RKO (cell line): ENCODE results near the gene MRFAP1L1.

Source experiments
- DNase-seq: peaks from one replicate; pipeline ENCODE4 v3.0.0-alpha.2; 2016; ENCODE audit warnings: low spot score

Gene MRFAP1L1

GRCh38 chr4:6716018-6716911 is 6.6 kb upstream of the MRFAP1L1 start, which contains the start of gene BLOC1S4:
Gene BLOC1S4 (plus strand): TSS chr4:6716174. CDS start chr4:6716210, 36 bp downstream.
- peak; percentile 91 for DNase-seq

GRCh38 chr4:6715704-6716017 is 6.0 kb upstream of the MRFAP1L1 start:
- DNase-seq, result no peak

- DNase-seq, result no peak
Measured at GRCh38 chr4:6714954-6715353, 5.3 kb upstream of the MRFAP1L1 start.

GRCh38 chr4:6710996-6711395 is 1.3 kb upstream of the MRFAP1L1 start:
- no peak for DNase-seq

- DNase-seq, result no peak
Measured at GRCh38 chr4:6710282-6710681, 617 bp upstream of the MRFAP1L1 start.

- DNase-seq, result no peak
Measured at GRCh38 chr4:6706173-6706572, 3.5 kb downstream of the MRFAP1L1 start.

- DNase-seq, result no peak
Measured at GRCh38 chr4:6705646-6706045, 4.0 kb downstream of the MRFAP1L1 start.

GRCh38 chr4:6703786-6704185 is 5.9 kb downstream of the MRFAP1L1 start:
- no peak for DNase-seq

- DNase-seq, result no peak
Measured at GRCh38 chr4:6702761-6703160, 6.9 kb downstream of the MRFAP1L1 start.

- DNase-seq, result no peak
Measured at GRCh38 chr4:6701371-6701770, 8.3 kb downstream of the MRFAP1L1 start.

GRCh38 chr4:6699903-6700302 is 9.8 kb downstream of the MRFAP1L1 start:
- DNase-seq, result no peak

- no peak for DNase-seq
Measured at GRCh38 chr4:6699388-6699787, 10.3 kb downstream of the MRFAP1L1 start.

GRCh38 chr4:6697131-6697530 is 12.5 kb downstream of the MRFAP1L1 start:
- no peak for DNase-seq

- no peak for DNase-seq
Measured at GRCh38 chr4:6696611-6697010, 13.1 kb downstream of the MRFAP1L1 start.

- no peak for DNase-seq
Measured at GRCh38 chr4:6695660-6696610, 13.7 kb downstream of the MRFAP1L1 start.

GRCh38 chr4:6694177-6694901 is 15.3 kb downstream of the MRFAP1L1 start:
- no peak for DNase-seq

- no peak for DNase-seq
Measured at GRCh38 chr4:6693231-6694176, 16.2 kb downstream of the MRFAP1L1 start, which contains the start of gene S100P. Gene S100P (plus strand): TSS chr4:6693878. CDS start chr4:6693933, 55 bp downstream.

- no peak for DNase-seq
Measured at GRCh38 chr4:6692806-6693205, 16.9 kb downstream of the MRFAP1L1 start.

- no peak for DNase-seq
Measured at GRCh38 chr4:6692379-6692778, 17.3 kb downstream of the MRFAP1L1 start.

- DNase-seq, result no peak
Measured at GRCh38 chr4:6689506-6689960, 20.1 kb downstream of the MRFAP1L1 start.
